Measurements from ENCODE around the gene POU6F2.

POU6F2 gene

DNA sequence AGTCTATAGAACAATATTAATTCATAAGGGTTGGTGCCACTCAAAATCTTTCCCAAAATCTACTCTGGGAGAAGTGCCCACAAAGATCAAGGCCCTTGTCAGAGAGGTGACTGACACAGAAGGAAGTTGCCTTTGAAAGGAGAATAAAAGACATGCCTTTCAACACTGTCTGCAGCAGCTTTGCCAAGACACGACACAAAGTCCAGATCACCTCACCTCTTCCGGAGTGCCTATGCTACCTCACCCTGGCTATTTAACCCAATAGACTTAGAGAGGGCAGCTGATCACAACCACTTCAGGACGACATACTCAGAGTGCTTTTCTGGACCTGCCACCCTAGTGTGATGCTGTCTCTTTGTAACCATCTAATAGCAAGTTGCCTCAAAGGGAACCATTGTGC is 539.5 kb downstream of the POU6F2 start:
- H3K27me3 ChIP-seq (ENCODE audit: insufficient read depth, poor library complexity, severe bottlenecking): peaks cover 2% of the 10 kb centered on the region
- TF ChIP-seq POLR2AphosphoS5 (IDR thresholded peaks at IDR 0.05; ENCODE audit: low read depth) (no peak), SPI1 (IDR thresholded peaks at IDR 0.05; ENCODE audit: borderline replicate concordance, low read depth) (no peak), GABPA (IDR thresholded peaks at IDR 0.05; ENCODE audit: low read depth) (no peak)
- TF ChIP-seq, protein P1, sequence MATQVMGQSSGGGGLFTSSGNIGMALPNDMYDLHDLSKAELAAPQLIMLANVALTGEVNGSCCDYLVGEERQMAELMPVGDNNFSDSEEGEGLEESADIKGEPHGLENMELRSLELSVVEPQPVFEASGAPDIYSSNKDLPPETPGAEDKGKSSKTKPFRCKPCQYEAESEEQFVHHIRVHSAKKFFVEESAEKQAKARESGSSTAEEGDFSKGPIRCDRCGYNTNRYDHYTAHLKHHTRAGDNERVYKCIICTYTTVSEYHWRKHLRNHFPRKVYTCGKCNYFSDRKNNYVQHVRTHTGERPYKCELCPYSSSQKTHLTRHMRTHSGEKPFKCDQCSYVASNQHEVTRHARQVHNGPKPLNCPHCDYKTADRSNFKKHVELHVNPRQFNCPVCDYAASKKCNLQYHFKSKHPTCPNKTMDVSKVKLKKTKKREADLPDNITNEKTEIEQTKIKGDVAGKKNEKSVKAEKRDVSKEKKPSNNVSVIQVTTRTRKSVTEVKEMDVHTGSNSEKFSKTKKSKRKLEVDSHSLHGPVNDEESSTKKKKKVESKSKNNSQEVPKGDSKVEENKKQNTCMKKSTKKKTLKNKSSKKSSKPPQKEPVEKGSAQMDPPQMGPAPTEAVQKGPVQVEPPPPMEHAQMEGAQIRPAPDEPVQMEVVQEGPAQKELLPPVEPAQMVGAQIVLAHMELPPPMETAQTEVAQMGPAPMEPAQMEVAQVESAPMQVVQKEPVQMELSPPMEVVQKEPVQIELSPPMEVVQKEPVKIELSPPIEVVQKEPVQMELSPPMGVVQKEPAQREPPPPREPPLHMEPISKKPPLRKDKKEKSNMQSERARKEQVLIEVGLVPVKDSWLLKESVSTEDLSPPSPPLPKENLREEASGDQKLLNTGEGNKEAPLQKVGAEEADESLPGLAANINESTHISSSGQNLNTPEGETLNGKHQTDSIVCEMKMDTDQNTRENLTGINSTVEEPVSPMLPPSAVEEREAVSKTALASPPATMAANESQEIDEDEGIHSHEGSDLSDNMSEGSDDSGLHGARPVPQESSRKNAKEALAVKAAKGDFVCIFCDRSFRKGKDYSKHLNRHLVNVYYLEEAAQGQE (IDR thresholded peaks at IDR 0.05; ENCODE audit: insufficient replicate concordance, low read depth): no peak
- TF ChIP-seq, protein P2, sequence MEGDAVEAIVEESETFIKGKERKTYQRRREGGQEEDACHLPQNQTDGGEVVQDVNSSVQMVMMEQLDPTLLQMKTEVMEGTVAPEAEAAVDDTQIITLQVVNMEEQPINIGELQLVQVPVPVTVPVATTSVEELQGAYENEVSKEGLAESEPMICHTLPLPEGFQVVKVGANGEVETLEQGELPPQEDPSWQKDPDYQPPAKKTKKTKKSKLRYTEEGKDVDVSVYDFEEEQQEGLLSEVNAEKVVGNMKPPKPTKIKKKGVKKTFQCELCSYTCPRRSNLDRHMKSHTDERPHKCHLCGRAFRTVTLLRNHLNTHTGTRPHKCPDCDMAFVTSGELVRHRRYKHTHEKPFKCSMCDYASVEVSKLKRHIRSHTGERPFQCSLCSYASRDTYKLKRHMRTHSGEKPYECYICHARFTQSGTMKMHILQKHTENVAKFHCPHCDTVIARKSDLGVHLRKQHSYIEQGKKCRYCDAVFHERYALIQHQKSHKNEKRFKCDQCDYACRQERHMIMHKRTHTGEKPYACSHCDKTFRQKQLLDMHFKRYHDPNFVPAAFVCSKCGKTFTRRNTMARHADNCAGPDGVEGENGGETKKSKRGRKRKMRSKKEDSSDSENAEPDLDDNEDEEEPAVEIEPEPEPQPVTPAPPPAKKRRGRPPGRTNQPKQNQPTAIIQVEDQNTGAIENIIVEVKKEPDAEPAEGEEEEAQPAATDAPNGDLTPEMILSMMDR (IDR thresholded peaks at IDR 0.05; ENCODE audit: insufficient read depth, low read length): no peak

More for the DNA sequence above, 539.5 kb downstream of the POU6F2 start:
- no peak overlapping the region for H3K4me3 ChIP-seq (replicated peaks; ENCODE audit: insufficient read depth, low read length)
- no peak for DNase-seq (ENCODE audit: low read depth in 1 of 2, low spot score in 1 of 2)
- H3K27ac ChIP-seq (replicated peaks): no peak overlapping the region

Data from HL-60 (cell line).